Measurements from ENCODE around the gene NAXE.
"Not testable (repeated sequence)": the region's sequence is repeated elsewhere in the genome, so short reads cannot be mapped to it uniquely, and the experiment has no call there.

NAXE gene

DNA sequence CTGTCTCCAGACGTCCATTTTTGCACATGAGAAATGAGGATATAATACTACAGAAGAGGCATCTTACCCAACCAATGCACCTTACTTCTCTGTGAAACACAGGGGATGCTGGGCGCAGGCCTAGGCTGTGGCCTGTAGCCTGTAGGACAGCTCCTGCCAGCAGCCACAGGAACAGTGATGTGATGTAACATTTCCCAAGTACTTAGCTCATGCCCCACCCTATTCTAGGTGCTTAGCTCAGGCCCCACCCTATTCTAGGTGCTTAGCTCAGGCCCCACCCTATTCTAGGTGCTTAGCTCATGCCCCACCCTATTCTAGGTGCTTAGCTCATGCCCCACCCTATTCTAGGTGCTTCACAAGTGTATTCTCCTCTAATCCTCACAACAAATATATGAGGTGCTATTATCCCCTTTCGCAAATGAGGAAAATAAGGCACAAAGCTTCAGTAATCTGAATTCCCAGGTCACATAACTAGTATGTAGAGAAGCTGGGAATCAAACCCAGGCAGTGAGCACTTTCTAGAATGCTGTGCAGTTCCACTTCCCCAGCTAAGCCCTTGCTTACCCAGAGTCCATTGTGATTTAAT lies 4.6 kb upstream of the NAXE start:
- TF ChIP-seq, protein P1, sequence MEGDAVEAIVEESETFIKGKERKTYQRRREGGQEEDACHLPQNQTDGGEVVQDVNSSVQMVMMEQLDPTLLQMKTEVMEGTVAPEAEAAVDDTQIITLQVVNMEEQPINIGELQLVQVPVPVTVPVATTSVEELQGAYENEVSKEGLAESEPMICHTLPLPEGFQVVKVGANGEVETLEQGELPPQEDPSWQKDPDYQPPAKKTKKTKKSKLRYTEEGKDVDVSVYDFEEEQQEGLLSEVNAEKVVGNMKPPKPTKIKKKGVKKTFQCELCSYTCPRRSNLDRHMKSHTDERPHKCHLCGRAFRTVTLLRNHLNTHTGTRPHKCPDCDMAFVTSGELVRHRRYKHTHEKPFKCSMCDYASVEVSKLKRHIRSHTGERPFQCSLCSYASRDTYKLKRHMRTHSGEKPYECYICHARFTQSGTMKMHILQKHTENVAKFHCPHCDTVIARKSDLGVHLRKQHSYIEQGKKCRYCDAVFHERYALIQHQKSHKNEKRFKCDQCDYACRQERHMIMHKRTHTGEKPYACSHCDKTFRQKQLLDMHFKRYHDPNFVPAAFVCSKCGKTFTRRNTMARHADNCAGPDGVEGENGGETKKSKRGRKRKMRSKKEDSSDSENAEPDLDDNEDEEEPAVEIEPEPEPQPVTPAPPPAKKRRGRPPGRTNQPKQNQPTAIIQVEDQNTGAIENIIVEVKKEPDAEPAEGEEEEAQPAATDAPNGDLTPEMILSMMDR (conservative IDR thresholded peaks at IDR 0.05; ENCODE audit: low read depth, low read length): no peak
- H3K27ac ChIP-seq: no peak overlapping the region
- H3K4me1 ChIP-seq (ENCODE audit: low read depth, poor library complexity, severe bottlenecking): peaks cover 23% of the 10 kb centered on the region
- H4K20me1 ChIP-seq (ENCODE audit: insufficient read depth): no peaks in the 10 kb centered on the region
- H3K4me3 ChIP-seq (IDR thresholded peaks at IDR 0.05; ENCODE audit: insufficient read depth, low read depth, low read length): no peak overlapping the region
- H2AFZ ChIP-seq (ENCODE audit: low read depth): no peak overlapping the region
- H3K27me3 ChIP-seq (ENCODE audit: insufficient read depth, low read depth): no peaks in the 10 kb centered on the region
- no peak overlapping the region for H3K4me2 ChIP-seq
- no peaks in the 10 kb centered on the region for H3K36me3 ChIP-seq (ENCODE audit: insufficient read depth)
- H3K9ac ChIP-seq: no peak overlapping the region
- H3K79me2 ChIP-seq (ENCODE audit: insufficient read depth, low read depth): peaks cover 2% of the 10 kb centered on the region; the same call in 1 of the 2 replicates

DNA sequence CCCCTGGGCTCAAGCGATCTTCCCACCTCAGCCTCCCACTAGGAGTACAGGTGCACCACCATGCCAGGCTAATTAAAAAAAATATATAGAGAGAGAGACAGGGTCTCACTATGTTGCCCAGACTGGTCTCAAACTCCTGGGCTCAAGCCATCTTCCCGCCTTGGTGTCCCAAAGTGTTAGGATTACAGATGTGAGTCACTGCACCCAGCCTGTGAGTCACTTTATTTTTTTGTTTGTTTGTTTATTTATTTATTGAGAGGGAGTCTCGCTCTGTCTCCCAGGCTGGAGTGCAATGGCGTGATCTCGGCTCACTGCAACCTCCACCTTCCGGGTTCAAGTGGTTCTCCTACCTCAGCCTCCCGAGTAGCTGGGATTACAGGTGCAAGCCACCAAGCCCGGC lies 3.6 kb upstream of the NAXE start:
- H3K4me3 ChIP-seq (IDR thresholded peaks at IDR 0.05; ENCODE audit: insufficient read depth, low read depth, low read length); H3K27ac ChIP-seq; H3K36me3 ChIP-seq (ENCODE audit: insufficient read depth); H3K9ac ChIP-seq; H2AFZ ChIP-seq (ENCODE audit: low read depth); H4K20me1 ChIP-seq (ENCODE audit: insufficient read depth); H3K4me2 ChIP-seq; H3K27me3 ChIP-seq (ENCODE audit: insufficient read depth, low read depth): not testable (repeated sequence)
- Histone ChIP-seq H3K4me1 (ENCODE audit: low read depth, poor library complexity, severe bottlenecking) (peaks cover 33% of the 10 kb centered on the region), H3K79me2 (ENCODE audit: insufficient read depth, low read depth) (peaks cover 11% of the 10 kb centered on the region; the same call in 1 of the 2 replicates)

DNA sequence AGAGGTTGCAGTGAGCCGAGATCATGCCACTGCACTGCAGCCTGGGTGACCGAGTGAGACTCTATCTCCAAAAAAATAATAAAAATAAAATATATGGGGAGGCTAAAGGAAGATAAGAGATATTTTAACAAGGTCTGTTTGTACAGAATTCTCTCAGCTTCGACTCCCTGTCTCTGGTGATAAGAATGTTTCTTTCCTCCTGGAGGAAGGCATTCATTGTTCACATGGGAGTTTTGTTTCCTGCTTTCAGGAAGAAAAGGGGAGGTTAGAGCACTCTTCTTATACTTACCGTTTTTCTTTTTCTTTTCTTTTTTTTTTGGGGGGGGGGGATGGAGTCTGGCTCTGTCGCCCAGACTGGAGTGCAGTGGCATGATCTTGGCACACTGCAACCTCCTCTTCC lies 2.0 kb upstream of the NAXE start:
- Histone ChIP-seq H3K79me2 (ENCODE audit: insufficient read depth, low read depth) (peaks cover 11% of the 10 kb centered on the region; the same call in 1 of the 2 replicates), H4K20me1 (ENCODE audit: insufficient read depth) (no peaks in the 10 kb centered on the region), H3K4me1 (ENCODE audit: low read depth, poor library complexity, severe bottlenecking) (peaks cover 38% of the 10 kb centered on the region), H3K27ac (no peak overlapping the region), H2AFZ (ENCODE audit: low read depth) (no peak overlapping the region), H3K36me3 (ENCODE audit: insufficient read depth) (peaks cover 6% of the 10 kb centered on the region; the same call in 1 of the 2 replicates), H3K27me3 (ENCODE audit: insufficient read depth, low read depth) (no peaks in the 10 kb centered on the region), H3K4me3 (IDR thresholded peaks at IDR 0.05; ENCODE audit: insufficient read depth, low read depth, low read length) (no peak overlapping the region), H3K4me2 (no peak overlapping the region), H3K9ac (no peak overlapping the region)
- TF ChIP-seq, protein P1 (conservative IDR thresholded peaks at IDR 0.05; ENCODE audit: low read depth, low read length): no peak

DNA sequence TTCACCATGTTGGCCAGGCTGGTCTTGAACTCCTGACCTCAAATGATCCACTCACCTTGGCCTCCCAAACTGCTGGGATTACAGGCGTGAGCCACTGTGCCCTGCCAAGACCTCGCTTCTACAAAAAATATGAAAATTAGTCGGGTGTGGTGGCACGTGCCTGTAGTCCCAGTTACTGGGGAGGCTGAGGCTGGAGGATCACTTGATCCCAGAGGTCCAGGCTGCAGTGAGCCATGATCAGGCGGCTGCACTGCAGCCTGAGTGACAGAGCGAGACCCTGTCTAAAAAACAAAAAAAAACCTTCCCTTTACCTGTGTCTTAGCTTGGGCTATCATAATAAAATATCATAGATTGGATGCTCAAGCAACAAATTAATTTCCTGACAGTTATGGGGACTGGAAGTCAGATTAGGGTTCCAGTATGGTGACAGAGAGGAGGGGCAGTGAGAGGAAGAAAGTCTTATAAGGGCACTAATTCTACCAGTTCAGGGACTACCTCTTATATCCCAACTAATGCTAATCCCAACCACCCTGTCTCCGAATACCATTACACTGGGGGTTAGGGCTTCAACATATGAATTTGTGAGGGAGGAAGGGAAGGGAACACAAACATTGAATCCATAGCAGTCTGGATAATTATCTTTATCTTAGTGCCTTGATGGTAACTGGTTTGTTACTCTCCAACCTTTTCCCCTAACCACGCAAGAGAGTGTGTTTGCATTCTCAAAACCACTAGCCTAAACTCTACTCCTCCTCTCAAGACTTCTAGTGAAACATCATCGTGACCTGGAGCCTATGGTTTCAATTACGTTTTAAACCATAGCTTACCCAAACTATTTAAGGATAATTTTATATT lies 1.0 kb upstream of the NAXE start:
- peak overlapping the region; percentile 67 for H2AFZ ChIP-seq (ENCODE audit: low read depth)
- H3K4me1 ChIP-seq (ENCODE audit: low read depth, poor library complexity, severe bottlenecking): peaks cover 35% of the 10 kb centered on the region
- peak overlapping the region; percentile 100 for H3K4me3 ChIP-seq (IDR thresholded peaks at IDR 0.05; ENCODE audit: insufficient read depth, low read depth, low read length)
- no peaks in the 10 kb centered on the region for H4K20me1 ChIP-seq (ENCODE audit: insufficient read depth)
- H3K27ac ChIP-seq: peak overlapping the region; percentile 43
- TF ChIP-seq, protein P1 (conservative IDR thresholded peaks at IDR 0.05; ENCODE audit: low read depth, low read length): no peak
- peaks cover 11% of the 10 kb centered on the region; the same call in 1 of the 2 replicates for H3K79me2 ChIP-seq (ENCODE audit: insufficient read depth, low read depth)
- H3K27me3 ChIP-seq (ENCODE audit: insufficient read depth, low read depth): no peaks in the 10 kb centered on the region
- peak overlapping the region; percentile 68 for H3K4me2 ChIP-seq
- peaks cover 10% of the 10 kb centered on the region; the same call in 1 of the 2 replicates for H3K36me3 ChIP-seq (ENCODE audit: insufficient read depth)
- H3K9ac ChIP-seq: peak overlapping the region; percentile 82

DNA sequence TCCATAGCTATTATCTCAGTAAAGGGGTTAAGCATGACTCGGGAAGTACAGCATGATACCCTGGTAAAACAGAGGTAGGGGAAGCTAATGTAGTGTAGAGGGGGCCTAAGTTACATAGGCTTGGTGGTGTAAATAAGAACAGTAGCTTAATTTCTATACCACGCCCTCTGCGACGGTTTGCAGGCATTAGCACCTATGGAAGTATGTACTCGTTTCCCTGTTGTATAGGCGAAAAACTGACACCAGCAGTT lies 470 bp upstream of the NAXE start:
- TF ChIP-seq, protein P1 (conservative IDR thresholded peaks at IDR 0.05; ENCODE audit: low read depth, low read length): 0 out of 2 replicates have a peak, but pooled peaks have one; percentile 41
- H2AFZ ChIP-seq (ENCODE audit: low read depth): peak overlapping the region; percentile 67
- peak overlapping the region; percentile 68 for H3K4me2 ChIP-seq
- H3K9ac ChIP-seq: peak overlapping the region; percentile 82
- H3K36me3 ChIP-seq (ENCODE audit: insufficient read depth): peaks cover 14% of the 10 kb centered on the region; the same call in 1 of the 2 replicates
- H3K4me1 ChIP-seq (ENCODE audit: low read depth, poor library complexity, severe bottlenecking): peaks cover 35% of the 10 kb centered on the region
- H3K27me3 ChIP-seq (ENCODE audit: insufficient read depth, low read depth): no peaks in the 10 kb centered on the region
- H3K27ac ChIP-seq: peak overlapping the region; percentile 43
- H3K79me2 ChIP-seq (ENCODE audit: insufficient read depth, low read depth): peaks cover 11% of the 10 kb centered on the region; the same call in 1 of the 2 replicates
- no peaks in the 10 kb centered on the region for H4K20me1 ChIP-seq (ENCODE audit: insufficient read depth)
- peak overlapping the region; percentile 100 for H3K4me3 ChIP-seq (IDR thresholded peaks at IDR 0.05; ENCODE audit: insufficient read depth, low read depth, low read length)
